Bronchial epithelial cell (primary cell): ENCODE data around the gene NECTIN2. TPM values are rescaled to one million over a fixed set of nuclear protein-coding genes. Genes with fewer than 3 reads are reported as not detected.
"Not testable (repeated sequence)": the region's sequence is repeated elsewhere in the genome, so short reads cannot be mapped to it uniquely, and the experiment has no call there.

Experiments
- DNase-seq: peaks from one replicate; pipeline ENCODE4 v3.0.0-alpha.2; 2010; ENCODE audit warnings: low read depth
- FAIRE-seq: peaks from 2 replicates; lab custom pipeline; 2011; peaks lifted over from hg19 to GRCh38; lab: Jason Lieb, UNC
- H3K27me3 ChIP-seq: 2 replicates; pipeline ENCODE4 v1.5.1; 2011; ENCODE audit warnings: low read length; ENCODE audit not compliant: control insufficient read depth, insufficient read depth
- H3K36me3 ChIP-seq: 2 replicates; pipeline ENCODE4 v1.5.1; 2011; ENCODE audit warnings: low read length; ENCODE audit not compliant: control insufficient read depth, insufficient read depth
- H3K4me3 ChIP-seq: 2 replicates; pipeline ENCODE4 v1.5.1; 2011; ENCODE audit warnings: mild to moderate bottlenecking, low read depth, low read length, control low read depth
- total RNA-seq: library from RNA; depleted of rRNA; stranded (reverse); fragments of >200 nt; gene quantifications from 2 replicates; pipeline ENCODE4 v1.2.1, GENCODE V29; 2014
- TF ChIP-seq, protein P1 (sequence below): IDR thresholded peaks from 2 replicates; pipeline ENCODE4 v1.5.1; 2011; ENCODE audit warnings: mild to moderate bottlenecking, moderate library complexity, low read length, control low read depth, inconsistent platforms; ENCODE audit not compliant: insufficient read depth, severe bottlenecking

NECTIN2 gene
- total RNA-seq, 1 donor from 2014 or later = 30.3 TPM

GRCh38 chr19:44820648-44821609, 25.2 kb upstream of the NECTIN2 start:
- peaks cover 9% of the 10 kb centered on the region for H3K36me3 ChIP-seq
- TF ChIP-seq, protein P1, sequence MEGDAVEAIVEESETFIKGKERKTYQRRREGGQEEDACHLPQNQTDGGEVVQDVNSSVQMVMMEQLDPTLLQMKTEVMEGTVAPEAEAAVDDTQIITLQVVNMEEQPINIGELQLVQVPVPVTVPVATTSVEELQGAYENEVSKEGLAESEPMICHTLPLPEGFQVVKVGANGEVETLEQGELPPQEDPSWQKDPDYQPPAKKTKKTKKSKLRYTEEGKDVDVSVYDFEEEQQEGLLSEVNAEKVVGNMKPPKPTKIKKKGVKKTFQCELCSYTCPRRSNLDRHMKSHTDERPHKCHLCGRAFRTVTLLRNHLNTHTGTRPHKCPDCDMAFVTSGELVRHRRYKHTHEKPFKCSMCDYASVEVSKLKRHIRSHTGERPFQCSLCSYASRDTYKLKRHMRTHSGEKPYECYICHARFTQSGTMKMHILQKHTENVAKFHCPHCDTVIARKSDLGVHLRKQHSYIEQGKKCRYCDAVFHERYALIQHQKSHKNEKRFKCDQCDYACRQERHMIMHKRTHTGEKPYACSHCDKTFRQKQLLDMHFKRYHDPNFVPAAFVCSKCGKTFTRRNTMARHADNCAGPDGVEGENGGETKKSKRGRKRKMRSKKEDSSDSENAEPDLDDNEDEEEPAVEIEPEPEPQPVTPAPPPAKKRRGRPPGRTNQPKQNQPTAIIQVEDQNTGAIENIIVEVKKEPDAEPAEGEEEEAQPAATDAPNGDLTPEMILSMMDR = no peak
- DNase-seq (no peak), FAIRE-seq (no peak)
- peaks cover 2% of the 10 kb centered on the region for H3K27me3 ChIP-seq
- no peak overlapping the region for H3K4me3 ChIP-seq

DNA sequence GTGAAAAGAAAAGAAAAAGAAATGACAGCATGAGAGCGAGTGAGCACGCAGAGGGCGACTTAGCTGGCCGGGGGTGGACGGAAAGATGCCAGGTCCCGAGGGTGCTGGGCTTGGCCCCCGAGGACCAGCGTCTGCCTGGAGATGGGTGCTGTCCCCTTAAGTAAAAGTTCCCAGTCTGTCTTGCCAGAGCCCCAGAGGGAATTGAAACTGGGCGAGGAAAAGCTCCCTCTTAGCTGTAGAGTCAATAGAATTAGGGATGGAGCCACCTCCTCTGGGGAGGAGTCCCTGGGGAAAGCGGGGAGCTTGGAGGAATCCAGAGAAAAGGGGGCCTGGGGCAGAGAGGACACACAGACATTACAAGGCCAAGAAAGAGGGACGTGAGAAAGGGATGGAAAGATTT, 23.9 kb upstream of the NECTIN2 start:
- DNase-seq (no peak), FAIRE-seq (no peak)
- Histone ChIP-seq H3K36me3 (peaks cover 9% of the 10 kb centered on the region), H3K27me3 (peaks cover 3% of the 10 kb centered on the region), H3K4me3 (no peak overlapping the region)
- TF ChIP-seq, protein P1 = no peak

GRCh38 chr19:44822670-44823372, 23.3 kb upstream of the NECTIN2 start:
- peaks cover 9% of the 10 kb centered on the region for H3K36me3 ChIP-seq
- FAIRE-seq (no peak), DNase-seq (no peak)
- TF ChIP-seq, protein P1 = no peak
- no peak overlapping the region for H3K4me3 ChIP-seq
- peaks cover 4% of the 10 kb centered on the region for H3K27me3 ChIP-seq

DNA sequence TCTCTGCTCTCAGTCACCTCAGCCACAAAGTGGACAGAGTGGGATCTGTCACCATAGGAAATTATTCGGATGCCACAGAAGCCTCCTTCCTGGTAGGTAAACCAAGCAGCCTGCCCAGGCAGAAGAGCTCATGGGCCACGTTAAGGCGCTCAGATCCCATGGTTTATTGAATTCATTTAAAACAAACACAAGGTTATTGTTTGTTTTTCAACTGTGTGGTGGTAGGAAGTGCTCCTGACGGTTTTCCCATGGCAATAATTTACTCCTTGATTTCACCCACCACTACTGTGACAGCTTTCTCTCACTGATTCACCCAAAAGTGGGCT, 22.8 kb upstream of the NECTIN2 start:
- Histone ChIP-seq H3K27me3 (peaks cover 4% of the 10 kb centered on the region), H3K4me3 (no peak overlapping the region), H3K36me3 (peaks cover 9% of the 10 kb centered on the region)
- TF ChIP-seq, protein P1 = no peak
- DNase-seq (no peak), FAIRE-seq (no peak)

DNA sequence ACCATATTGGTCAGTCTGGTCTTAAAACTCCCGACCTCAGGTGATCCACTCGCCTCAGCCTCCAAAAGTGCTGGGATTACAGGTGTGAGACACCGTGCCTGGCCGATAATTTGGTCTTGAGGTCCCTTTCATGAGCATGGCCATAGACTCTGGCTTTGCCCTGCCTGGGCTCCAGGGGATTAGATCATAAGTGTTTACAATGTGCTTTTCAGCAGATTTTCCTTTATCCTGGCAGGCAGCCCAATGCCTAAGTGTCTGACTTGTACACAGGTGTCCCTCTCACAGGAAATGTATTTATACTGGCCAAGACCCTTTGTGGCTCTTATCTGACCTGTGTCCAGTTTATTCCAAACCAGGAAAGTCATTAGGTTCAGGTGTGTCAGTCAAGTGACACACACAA, 21.3 kb upstream of the NECTIN2 start:
- TF ChIP-seq, protein P1 = no peak
- DNase-seq (no peak), FAIRE-seq (no peak)
- peaks cover 4% of the 10 kb centered on the region for H3K27me3 ChIP-seq
- H3K4me3 ChIP-seq = no peak overlapping the region
- H3K36me3 ChIP-seq = no peaks in the 10 kb centered on the region

- not testable (repeated sequence) for FAIRE-seq, H3K27me3 ChIP-seq, H3K36me3 ChIP-seq, DNase-seq, H3K4me3 ChIP-seq
Measured at GRCh38 chr19:44832875-44833274, 13.2 kb upstream of the NECTIN2 start.

GRCh38 chr19:44834399-44834798, 11.7 kb upstream of the NECTIN2 start:
- H3K36me3 ChIP-seq, FAIRE-seq, H3K27me3 ChIP-seq: not testable (repeated sequence)

More at GRCh38 chr19:44834399-44834798, 11.7 kb upstream of the NECTIN2 start:
- not testable (repeated sequence) for H3K4me3 ChIP-seq, DNase-seq
